Fibroblast of the aortic adventitia (primary cell): ENCODE measurements around the gene IL22. TPM values are rescaled to one million over a fixed set of nuclear protein-coding genes. Genes with fewer than 3 reads are reported as not detected.
"Not testable (repeated sequence)": the region's sequence is repeated elsewhere in the genome, so short reads cannot be mapped to it uniquely, and the experiment has no call there.

Source experiments
- DNase-seq: peaks from one replicate; pipeline ENCODE4 v3.0.0-alpha.2; 2010; ENCODE audit warnings: low read depth
- H3K4me3 ChIP-seq: 2 replicates; pipeline ENCODE4 v1.5.1; 2011; ENCODE audit warnings: low read depth, mild to moderate bottlenecking, control low read depth, low read length, moderate library complexity
- total RNA-seq: library from RNA; depleted of rRNA; stranded (reverse); fragments of >200 nt; gene quantifications from 2 replicates; pipeline ENCODE4 v1.2.3, GENCODE V29; 2012; ENCODE audit warnings: low replicate concordance
- TF ChIP-seq, protein P1 (sequence below): IDR thresholded peaks from 2 replicates; pipeline ENCODE4 v1.5.1; 2011; ENCODE audit warnings: mild to moderate bottlenecking, low read length, control low read depth, inconsistent platforms; ENCODE audit not compliant: insufficient read depth

IL22 gene
- total RNA-seq, 1 donor = not detected

DNA sequence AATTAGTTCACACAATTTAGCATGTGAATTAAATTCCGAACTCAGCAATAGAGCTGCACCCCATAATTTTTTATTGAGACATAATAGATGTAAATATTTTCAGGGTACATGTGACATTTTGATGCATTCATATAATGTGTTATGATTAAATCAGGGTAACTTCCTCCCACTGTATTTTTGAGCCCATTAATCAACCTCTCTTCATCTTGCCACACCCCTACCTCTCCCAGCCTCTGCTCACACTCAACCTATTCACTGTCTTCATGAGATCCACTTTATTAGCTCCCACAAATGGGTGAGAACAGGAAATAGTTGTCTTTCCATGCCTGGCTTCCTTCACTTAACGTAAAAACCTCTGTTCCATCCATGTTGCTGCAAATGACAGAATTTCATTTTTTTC is 42.5 kb downstream of the IL22 start:
- no peak overlapping the region for H3K4me3 ChIP-seq
- TF ChIP-seq, protein P1, sequence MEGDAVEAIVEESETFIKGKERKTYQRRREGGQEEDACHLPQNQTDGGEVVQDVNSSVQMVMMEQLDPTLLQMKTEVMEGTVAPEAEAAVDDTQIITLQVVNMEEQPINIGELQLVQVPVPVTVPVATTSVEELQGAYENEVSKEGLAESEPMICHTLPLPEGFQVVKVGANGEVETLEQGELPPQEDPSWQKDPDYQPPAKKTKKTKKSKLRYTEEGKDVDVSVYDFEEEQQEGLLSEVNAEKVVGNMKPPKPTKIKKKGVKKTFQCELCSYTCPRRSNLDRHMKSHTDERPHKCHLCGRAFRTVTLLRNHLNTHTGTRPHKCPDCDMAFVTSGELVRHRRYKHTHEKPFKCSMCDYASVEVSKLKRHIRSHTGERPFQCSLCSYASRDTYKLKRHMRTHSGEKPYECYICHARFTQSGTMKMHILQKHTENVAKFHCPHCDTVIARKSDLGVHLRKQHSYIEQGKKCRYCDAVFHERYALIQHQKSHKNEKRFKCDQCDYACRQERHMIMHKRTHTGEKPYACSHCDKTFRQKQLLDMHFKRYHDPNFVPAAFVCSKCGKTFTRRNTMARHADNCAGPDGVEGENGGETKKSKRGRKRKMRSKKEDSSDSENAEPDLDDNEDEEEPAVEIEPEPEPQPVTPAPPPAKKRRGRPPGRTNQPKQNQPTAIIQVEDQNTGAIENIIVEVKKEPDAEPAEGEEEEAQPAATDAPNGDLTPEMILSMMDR = no peak
- DNase-seq = no peak

DNA sequence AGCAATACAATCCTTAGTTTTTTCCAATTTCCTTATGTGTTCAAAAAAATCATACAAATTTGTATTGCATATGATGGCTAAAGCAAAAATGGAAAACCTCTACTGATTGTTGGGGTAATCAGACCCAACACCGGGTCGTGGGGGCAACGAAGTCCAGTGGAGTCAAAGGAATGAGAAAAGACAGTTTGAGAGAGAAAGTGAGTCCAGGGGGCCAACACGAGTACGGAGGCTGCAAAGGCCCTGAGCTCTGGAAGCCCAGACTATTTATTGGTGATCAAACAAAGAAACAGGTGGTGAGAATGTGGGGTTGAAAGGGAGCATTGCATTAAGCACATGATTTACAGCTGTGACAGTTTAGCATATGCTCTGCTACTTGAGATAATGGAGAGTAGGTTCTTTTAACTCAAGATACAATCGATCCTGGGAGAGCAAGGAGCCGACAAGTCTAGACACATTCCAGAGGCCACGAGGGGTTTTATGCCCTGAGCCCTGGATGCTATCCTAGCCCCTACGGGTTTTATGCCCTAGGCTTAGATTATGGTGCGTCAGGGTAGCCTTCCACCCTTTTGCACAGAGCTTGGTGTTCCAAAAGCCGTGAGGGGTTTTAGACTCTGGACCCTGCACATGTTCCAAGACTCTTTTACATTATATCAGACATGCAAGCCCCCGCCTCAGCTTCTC is 44.2 kb downstream of the IL22 start:
- DNase-seq, H3K4me3 ChIP-seq: not testable (repeated sequence)

DNA sequence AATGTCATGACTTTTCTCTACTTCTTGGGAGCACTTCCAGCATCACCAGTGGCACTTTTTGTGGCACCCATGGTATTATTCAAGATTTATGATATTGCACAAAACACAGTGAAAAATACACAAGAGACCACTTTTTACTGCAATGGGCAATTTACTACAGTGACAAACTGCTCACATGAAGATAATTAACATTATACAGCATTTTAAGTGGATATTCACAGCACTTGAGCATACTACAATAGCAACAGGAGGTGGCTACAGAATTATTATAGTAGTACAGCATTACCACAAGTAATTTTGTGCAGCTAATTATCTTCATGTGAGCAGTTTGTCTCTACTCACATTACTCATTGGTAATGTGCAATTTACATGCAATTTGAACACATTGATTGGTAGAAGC is 46.1 kb downstream of the IL22 start:
- DNase-seq = no peak
- TF ChIP-seq, protein P1 = no peak
- H3K4me3 ChIP-seq = no peak overlapping the region

DNA sequence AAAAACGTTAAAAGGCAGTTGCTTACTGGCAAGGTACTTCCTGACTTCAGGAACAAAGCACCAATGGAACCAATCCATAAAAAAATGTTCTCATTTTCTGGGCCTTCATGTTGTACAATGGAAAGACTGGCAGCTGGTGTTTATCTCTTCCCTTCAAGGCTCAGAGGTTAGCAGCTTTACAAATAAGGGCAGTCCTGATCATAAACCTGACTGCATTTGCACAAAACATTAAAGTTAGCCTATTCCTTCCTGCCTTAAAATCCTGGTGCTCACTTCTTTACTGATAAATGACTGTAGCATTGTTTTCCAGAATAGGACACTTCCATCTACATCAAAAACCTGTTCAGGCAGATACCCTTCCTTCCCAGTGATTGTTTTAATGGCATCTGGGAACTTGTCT is 47.0 kb downstream of the IL22 start:
- H3K4me3 ChIP-seq = no peak overlapping the region
- no peak for DNase-seq
- TF ChIP-seq, protein P1 = no peak

DNA sequence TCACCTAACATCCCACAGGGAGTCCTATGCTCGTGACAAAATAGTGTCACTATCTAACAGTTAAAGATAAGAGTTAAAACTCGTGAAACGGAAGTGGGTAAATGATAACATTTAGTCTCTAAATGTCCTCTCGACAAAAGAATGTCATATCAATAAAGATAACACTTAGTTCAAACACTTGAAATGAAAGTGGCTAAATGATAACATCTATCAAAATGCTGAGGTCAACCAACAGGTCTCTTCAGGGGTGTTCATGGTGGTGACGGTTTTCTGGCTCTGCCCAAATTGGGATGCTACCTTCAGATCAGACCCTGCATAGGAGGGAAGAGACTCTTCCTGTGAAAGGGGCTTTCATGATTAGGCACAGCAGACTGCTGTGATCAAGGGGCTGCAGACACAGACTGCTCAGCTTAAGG is 49.9 kb downstream of the IL22 start:
- no peak overlapping the region for H3K4me3 ChIP-seq
- DNase-seq = no peak
- TF ChIP-seq, protein P1 = no peak

DNA sequence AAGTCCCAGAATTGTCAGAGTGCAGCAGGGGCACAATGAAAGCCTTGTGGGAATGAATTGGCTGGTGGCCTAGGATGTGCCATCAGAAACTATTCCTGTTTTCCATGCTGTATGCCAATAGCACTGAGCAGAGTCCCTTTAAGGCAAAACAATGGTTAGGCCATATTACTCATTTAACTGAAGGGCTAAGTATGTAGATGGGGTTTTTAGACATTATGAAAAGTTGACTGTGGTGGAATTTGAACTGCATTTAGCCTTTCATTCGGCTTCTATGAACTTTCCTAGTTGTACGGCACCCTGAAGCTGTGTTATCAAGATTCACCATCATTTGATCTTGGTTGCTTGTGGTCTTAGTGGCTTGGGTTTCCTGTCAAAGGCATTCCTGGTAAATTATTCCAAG is 52.5 kb downstream of the IL22 start:
- TF ChIP-seq, protein P1 = no peak
- DNase-seq = no peak
- no peak overlapping the region for H3K4me3 ChIP-seq

DNA sequence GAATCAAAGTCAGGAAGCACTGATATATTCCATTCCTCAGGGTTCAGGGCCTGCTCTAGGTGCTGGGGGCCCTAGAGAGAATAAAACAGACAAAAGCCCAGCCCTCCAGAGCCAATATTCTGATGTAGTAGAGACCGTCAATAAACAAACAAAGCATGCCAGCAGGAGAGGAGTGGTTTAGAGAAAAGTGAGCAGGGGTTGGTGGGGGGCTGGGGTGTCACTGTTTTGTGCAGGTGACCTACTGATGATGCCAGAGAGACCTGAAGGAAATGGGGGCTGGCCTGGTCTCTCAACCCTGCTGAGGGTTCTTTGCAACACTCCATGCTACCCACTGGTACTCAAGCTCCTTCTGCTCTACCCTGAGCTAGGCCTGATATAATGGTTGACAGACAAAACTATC is 54.3 kb downstream of the IL22 start:
- no peak overlapping the region for H3K4me3 ChIP-seq
- TF ChIP-seq, protein P1 = no peak
- DNase-seq = no peak
